Smooth muscle cell (in vitro differentiated cells): Measurements from ENCODE around the gene EPM2A. TPM values are rescaled to one million over a fixed set of nuclear protein-coding genes. Genes with fewer than 3 reads are reported as not detected.

Experiments
- DNase-seq: peaks from one replicate; lab custom pipeline; 2025; ENCODE audit not compliant: unreplicated experiment; lab: John Stamatoyannopoulos, UW
- H2AFZ ChIP-seq: fragments of 200-600 bp; sonication (generic); 2 replicates; pipeline ENCODE4 v1.6.0; 2016; ENCODE audit warnings: antibody characterized with exemption, low read depth, mild to moderate bottlenecking
- H3F3A ChIP-seq: fragments of 200-600 bp; sonication (generic); 2 replicates; pipeline ENCODE4 v1.6.0; 2017; ENCODE audit warnings: antibody characterized with exemption, low read depth
- H3K27ac ChIP-seq: fragments of 200-600 bp; sonication (generic); 2 replicates; pipeline ENCODE4 v1.5.1; 2016; ENCODE audit warnings: low read depth, mild to moderate bottlenecking
- H3K27me3 ChIP-seq: fragments of 200-600 bp; sonication (generic); 2 replicates; pipeline ENCODE4 v1.6.1; 2016; ENCODE audit warnings: low read depth, mild to moderate bottlenecking
- H3K36me3 ChIP-seq: fragments of 200-600 bp; sonication (generic); 2 replicates; pipeline ENCODE4 v1.5.1; 2016; ENCODE audit warnings: low read depth
- H3K4me1 ChIP-seq: fragments of 200-600 bp; sonication (generic); 2 replicates; pipeline ENCODE4 v1.5.1; 2016; ENCODE audit warnings: low read depth
- H3K4me2 ChIP-seq: fragments of 200-600 bp; sonication (generic); 2 replicates; pipeline ENCODE4 v1.6.0; 2016; ENCODE audit warnings: mild to moderate bottlenecking
- H3K4me3 ChIP-seq: fragments of 200-600 bp; sonication (generic); 2 replicates; pipeline ENCODE4 v1.5.1; 2016; ENCODE audit warnings: mild to moderate bottlenecking
- H3K79me2 ChIP-seq: fragments of 200-600 bp; sonication (generic); 2 replicates; pipeline ENCODE4 v1.6.0; 2016; ENCODE audit warnings: low read depth, mild to moderate bottlenecking
- H3K9ac ChIP-seq: fragments of 200-600 bp; sonication (generic); 2 replicates; pipeline ENCODE4 v1.6.0; 2016; ENCODE audit warnings: low read depth
- H3K9me3 ChIP-seq: fragments of 200-600 bp; sonication (generic); replicated peaks from 2 replicates; pipeline ENCODE4 v1.5.1; 2016; ENCODE audit warnings: low read depth
- H4K20me1 ChIP-seq: fragments of 200-600 bp; sonication (generic); 2 replicates; pipeline ENCODE4 v1.6.0; 2016; ENCODE audit warnings: low read depth
- CTCF ChIP-seq: fragments of 200-600 bp; sonication (generic); IDR thresholded peaks from 2 replicates; pipeline ENCODE4 v1.5.1; 2017; ENCODE audit warnings: borderline replicate concordance, mild to moderate bottlenecking, antibody characterized with exemption; ENCODE audit not compliant: insufficient read depth, poor library complexity, severe bottlenecking
- WGBS: methylation state at CpG from one replicate; pipeline ENCODE4 v1.1.7; 2016; ENCODE audit warnings: low lambda C conversion rate; 5-methylcytosine and 5-hydroxymethylcytosine counted together
- polyA plus RNA-seq: library from polyadenylated mRNA; unstranded; fragments of >200 nt; fragmentation: Nextera tagmentation; extraction: Ambion mirVana; gene quantifications from 2 replicates; pipeline ENCODE4 v1.2.1, GENCODE V29; 2016
- total RNA-seq: library from RNA; depleted of rRNA; stranded (reverse); fragments of >200 nt; gene quantifications from 2 replicates; pipeline ENCODE4 v1.2.3, GENCODE V29; 2014

The EPM2A gene
- total and polyA plus RNA-seq, 2 experiments from 2014 or later = 2.8 to 5.3 TPM

GRCh38 chr6:145690969-145691368, 44.4 kb downstream of the EPM2A start:
- peaks cover 14% of the 10 kb centered on the region for H3K4me1 ChIP-seq
- H4K20me1 ChIP-seq = no peaks in the 10 kb centered on the region
- no peak for TF ChIP-seq CTCF
- H2AFZ ChIP-seq = no peak overlapping the region
- no peaks in the 10 kb centered on the region for H3K27me3 ChIP-seq
- no peaks in the 10 kb centered on the region for H3K79me2 ChIP-seq
- no peaks in the 10 kb centered on the region for H3K36me3 ChIP-seq
- 100% methylated on average over 2 of the region's 2 CpGs for WGBS
- H3K27ac ChIP-seq = no peak overlapping the region
- no peak for DNase-seq
- H3F3A ChIP-seq = peaks cover 5% of the 10 kb centered on the region
- no peak overlapping the region for H3K4me3 ChIP-seq
- H3K9ac ChIP-seq = no peak overlapping the region
- no peak overlapping the region for H3K4me2 ChIP-seq
- no peaks in the 10 kb centered on the region for H3K9me3 ChIP-seq

- Histone ChIP-seq H3K4me3 (no peak overlapping the region), H2AFZ (no peak overlapping the region), H3K9ac (no peak overlapping the region), H3K4me2 (no peak overlapping the region), H3K4me1 (peaks cover 14% of the 10 kb centered on the region), H3F3A (peaks cover 5% of the 10 kb centered on the region), H3K36me3 (no peaks in the 10 kb centered on the region), H3K9me3 (no peaks in the 10 kb centered on the region), H3K27ac (no peak overlapping the region), H3K27me3 (no peaks in the 10 kb centered on the region), H4K20me1 (no peaks in the 10 kb centered on the region), H3K79me2 (no peaks in the 10 kb centered on the region)
- WGBS = 98% methylated on average over 2 of the region's 2 CpGs
- no peak for DNase-seq
- TF ChIP-seq CTCF = no peak
Measured at GRCh38 chr6:145689529-145689928, 45.8 kb downstream of the EPM2A start.

GRCh38 chr6:145688493-145688905, 46.8 kb downstream of the EPM2A start:
- H3K4me2 ChIP-seq = no peak overlapping the region
- no peak overlapping the region for H3K4me3 ChIP-seq
- no peak overlapping the region for H3K9ac ChIP-seq
- no peak overlapping the region for H2AFZ ChIP-seq
- WGBS = 60% methylated on average over 1 of the region's 1 CpG
- H3K36me3 ChIP-seq = no peaks in the 10 kb centered on the region
- peaks cover 5% of the 10 kb centered on the region for H3F3A ChIP-seq
- H3K9me3 ChIP-seq = no peaks in the 10 kb centered on the region
- H3K4me1 ChIP-seq = peaks cover 14% of the 10 kb centered on the region
- no peak for DNase-seq
- H3K27ac ChIP-seq = no peak overlapping the region
- no peaks in the 10 kb centered on the region for H3K79me2 ChIP-seq
- no peak for TF ChIP-seq CTCF
- no peaks in the 10 kb centered on the region for H3K27me3 ChIP-seq
- H4K20me1 ChIP-seq = no peaks in the 10 kb centered on the region

- peaks cover 5% of the 10 kb centered on the region for H3F3A ChIP-seq
- H3K27ac ChIP-seq = no peak overlapping the region
- H4K20me1 ChIP-seq = no peaks in the 10 kb centered on the region
- H2AFZ ChIP-seq = no peak overlapping the region
- no peaks in the 10 kb centered on the region for H3K36me3 ChIP-seq
- H3K4me2 ChIP-seq = no peak overlapping the region
- peaks cover 14% of the 10 kb centered on the region for H3K4me1 ChIP-seq
- no peak overlapping the region for H3K9ac ChIP-seq
- H3K9me3 ChIP-seq = no peaks in the 10 kb centered on the region
- no peak for DNase-seq
- no peak for TF ChIP-seq CTCF
- H3K4me3 ChIP-seq = no peak overlapping the region
- no peaks in the 10 kb centered on the region for H3K27me3 ChIP-seq
- 98% methylated on average over 2 of the region's 2 CpGs for WGBS
- H3K79me2 ChIP-seq = no peaks in the 10 kb centered on the region
Measured at GRCh38 chr6:145685932-145686331, 49.4 kb downstream of the EPM2A start.
